Astrocyte (in vitro differentiated cells and primary cell): ENCODE data around the gene TSEN2. TPM values are rescaled to one million over a fixed set of nuclear protein-coding genes. Genes with fewer than 3 reads are reported as not detected.

Experiments used
- DNase-seq: peaks from one replicate; pipeline ENCODE4 v3.0.0-alpha.2; 2010; ENCODE audit warnings: low read depth
- FAIRE-seq: peaks from 2 replicates; lab custom pipeline; 2011; peaks lifted over from hg19 to GRCh38; lab: Jason Lieb, UNC
- H2AFZ ChIP-seq: 2 replicates; pipeline ENCODE4 v1.6.0; 2012; ENCODE audit warnings: low read depth, low read length, inconsistent platforms
- H3K27ac ChIP-seq: 2 replicates; pipeline ENCODE4 v1.5.1; 2011; ENCODE audit warnings: low read depth, low read length, inconsistent platforms
- H3K27me3 ChIP-seq: 2 replicates; pipeline ENCODE4 v1.6.0; 2011; ENCODE audit warnings: low read length, inconsistent platforms; ENCODE audit not compliant: insufficient read depth
- H3K36me3 ChIP-seq: 2 replicates; pipeline ENCODE4 v1.5.1; 2011; ENCODE audit warnings: low read length, inconsistent platforms; ENCODE audit not compliant: insufficient read depth
- H3K4me1 ChIP-seq: 2 replicates; pipeline ENCODE4 v1.5.1; 2011; ENCODE audit warnings: low read length, inconsistent platforms; ENCODE audit not compliant: insufficient read depth
- H3K4me2 ChIP-seq: 2 replicates; pipeline ENCODE4 v1.6.0; 2012; ENCODE audit warnings: low read length, inconsistent platforms
- H3K4me3 ChIP-seq: 2 replicates; pipeline ENCODE4 v1.5.1; 2011; ENCODE audit warnings: low read depth, mild to moderate bottlenecking, low read length, inconsistent platforms; ENCODE audit not compliant: insufficient read depth
- H3K79me2 ChIP-seq: 2 replicates; pipeline ENCODE4 v1.6.0; 2012; ENCODE audit warnings: mild to moderate bottlenecking, low read length, inconsistent platforms; ENCODE audit not compliant: insufficient read depth
- H3K9ac ChIP-seq: 2 replicates; pipeline ENCODE4 v1.6.0; 2012; ENCODE audit warnings: mild to moderate bottlenecking, low read length, inconsistent platforms
- H3K9me3 ChIP-seq: 2 replicates; pipeline ENCODE4 v1.5.1; 2012; ENCODE audit warnings: low read depth, mild to moderate bottlenecking, low read length, inconsistent platforms; ENCODE audit not compliant: insufficient read depth
- H4K20me1 ChIP-seq: 2 replicates; pipeline ENCODE4 v1.6.0; 2012; ENCODE audit warnings: low read length, inconsistent platforms; ENCODE audit not compliant: insufficient read depth
- H3K27ac Mint-ChIP-seq: one replicate; pipeline ENCODE4 v1.8.0; 2021; ENCODE audit warnings: mild to moderate bottlenecking, mixed read lengths; ENCODE audit not compliant: unreplicated experiment
- H3K27me3 Mint-ChIP-seq: one replicate; pipeline ENCODE4 v1.8.0; 2021; ENCODE audit warnings: low read depth, mixed read lengths; ENCODE audit not compliant: unreplicated experiment
- H3K36me3 Mint-ChIP-seq: one replicate; pipeline ENCODE4 v1.8.0; 2021; ENCODE audit warnings: low read depth, mixed read lengths; ENCODE audit not compliant: unreplicated experiment
- H3K4me1 Mint-ChIP-seq: one replicate; pipeline ENCODE4 v1.8.0; 2021; ENCODE audit warnings: low read depth, mixed read lengths; ENCODE audit not compliant: unreplicated experiment
- H3K4me3 Mint-ChIP-seq: one replicate; pipeline ENCODE4 v1.8.0; 2021; ENCODE audit warnings: mild to moderate bottlenecking, moderate library complexity, mixed read lengths; ENCODE audit not compliant: unreplicated experiment
- H3K9me3 Mint-ChIP-seq: one replicate; pipeline ENCODE4 v1.8.0; 2021; ENCODE audit warnings: mild to moderate bottlenecking, mixed read lengths; ENCODE audit not compliant: unreplicated experiment
- CTCF ChIP-seq: IDR thresholded peaks from 2 replicates; pipeline ENCODE4 v1.5.1; 2011; ENCODE audit warnings: low read depth, mild to moderate bottlenecking, inconsistent platforms, low read length, moderate library complexity; ENCODE audit not compliant: insufficient read depth
- EZH2 ChIP-seq: IDR thresholded peaks from 2 replicates; pipeline ENCODE4 v1.6.1; 2012; ENCODE audit warnings: mild to moderate bottlenecking, low read length, inconsistent platforms; ENCODE audit not compliant: insufficient read depth
- total RNA-seq: library from RNA; stranded (reverse); gene quantifications from 2 replicates; pipeline ENCODE4 v1.2.1, GENCODE V29; 2021

The TSEN2 gene
- total RNA-seq, 1 donor from 2014 or later, result 9.7 TPM

- Mint-ChIP-seq H3K4me3 (no peak overlapping the region), H3K9me3 (no peaks in the 10 kb centered on the region), H3K27me3 (no peaks in the 10 kb centered on the region), H3K27ac (no peak overlapping the region), H3K4me1 (peaks cover 7% of the 10 kb centered on the region), H3K36me3 (peaks cover 5% of the 10 kb centered on the region)
- no peak overlapping the region for H3K4me3 ChIP-seq
- no peaks in the 10 kb centered on the region for H3K9me3 ChIP-seq
- H4K20me1 ChIP-seq, result no peaks in the 10 kb centered on the region
- no peak overlapping the region for H2AFZ ChIP-seq
- H3K9ac ChIP-seq, result no peak overlapping the region
- FAIRE-seq, result no peak
- peaks cover 10% of the 10 kb centered on the region for H3K36me3 ChIP-seq
- H3K4me2 ChIP-seq, result no peak overlapping the region
- no peaks in the 10 kb centered on the region for H3K4me1 ChIP-seq
- H3K27ac ChIP-seq, result no peak overlapping the region
- no peak for TF ChIP-seq CTCF
- TF ChIP-seq EZH2, result no peak
- no peaks in the 10 kb centered on the region for H3K79me2 ChIP-seq
- no peak for DNase-seq
- no peaks in the 10 kb centered on the region for H3K27me3 ChIP-seq
These were observed 38.4 kb downstream of the TSEN2 start for GRCh38 chr3:12522721-12523120.

- no peaks in the 10 kb centered on the region for H3K9me3 ChIP-seq
- H3K4me3 Mint-ChIP-seq, result no peak overlapping the region
- FAIRE-seq (no peak), DNase-seq (no peak)
- H3K36me3 Mint-ChIP-seq, result peaks cover 6% of the 10 kb centered on the region
- no peaks in the 10 kb centered on the region for H3K27me3 Mint-ChIP-seq
- H3K27ac Mint-ChIP-seq, result no peak overlapping the region
- TF ChIP-seq CTCF, result no peak
- TF ChIP-seq EZH2, result no peak
- no peak overlapping the region for H3K27ac ChIP-seq
- no peak overlapping the region for H3K9ac ChIP-seq
- no peaks in the 10 kb centered on the region for H3K9me3 Mint-ChIP-seq
- no peak overlapping the region for H3K4me3 ChIP-seq
- no peaks in the 10 kb centered on the region for H3K79me2 ChIP-seq
- H3K4me1 ChIP-seq, result no peaks in the 10 kb centered on the region
- no peaks in the 10 kb centered on the region for H3K27me3 ChIP-seq
- no peak overlapping the region for H2AFZ ChIP-seq
- H3K36me3 ChIP-seq, result peaks cover 8% of the 10 kb centered on the region
- H3K4me2 ChIP-seq, result no peak overlapping the region
- H4K20me1 ChIP-seq, result no peaks in the 10 kb centered on the region
- peaks cover 3% of the 10 kb centered on the region for H3K4me1 Mint-ChIP-seq
These were observed 43.5 kb downstream of the TSEN2 start for GRCh38 chr3:12527757-12528143.

- FAIRE-seq, result no peak
- no peak for TF ChIP-seq CTCF
- no peak for TF ChIP-seq EZH2
- no peaks in the 10 kb centered on the region for H3K79me2 ChIP-seq
- H3K4me1 ChIP-seq, result no peaks in the 10 kb centered on the region
- no peak overlapping the region for H3K27ac Mint-ChIP-seq
- H2AFZ ChIP-seq, result no peak overlapping the region
- H3K36me3 Mint-ChIP-seq, result peaks cover 6% of the 10 kb centered on the region
- no peak overlapping the region for H3K4me2 ChIP-seq
- H3K27me3 Mint-ChIP-seq, result no peaks in the 10 kb centered on the region
- no peaks in the 10 kb centered on the region for H3K9me3 Mint-ChIP-seq
- H3K9me3 ChIP-seq, result no peaks in the 10 kb centered on the region
- no peak overlapping the region for H3K9ac ChIP-seq
- H4K20me1 ChIP-seq, result no peaks in the 10 kb centered on the region
- peaks cover 3% of the 10 kb centered on the region for H3K4me1 Mint-ChIP-seq
- H3K36me3 ChIP-seq, result peaks cover 4% of the 10 kb centered on the region
- no peaks in the 10 kb centered on the region for H3K27me3 ChIP-seq
- no peak overlapping the region for H3K4me3 ChIP-seq
- no peak overlapping the region for H3K27ac ChIP-seq
- H3K4me3 Mint-ChIP-seq, result no peak overlapping the region
- no peak for DNase-seq
These were observed 47.9 kb downstream of the TSEN2 start for GRCh38 chr3:12532182-12532581.
